ENCODE results near the gene HOXA7. TPM values are rescaled to one million over a fixed set of nuclear protein-coding genes. Genes with fewer than 3 reads are reported as not detected.

The HOXA7 gene
- total and polyA plus RNA-seq, 2 of the 8 experiments (the other 6 are each of a cell fraction or from before 2014, with no cell fraction given) = 0.03 TPM; not detected in 1

DNA sequence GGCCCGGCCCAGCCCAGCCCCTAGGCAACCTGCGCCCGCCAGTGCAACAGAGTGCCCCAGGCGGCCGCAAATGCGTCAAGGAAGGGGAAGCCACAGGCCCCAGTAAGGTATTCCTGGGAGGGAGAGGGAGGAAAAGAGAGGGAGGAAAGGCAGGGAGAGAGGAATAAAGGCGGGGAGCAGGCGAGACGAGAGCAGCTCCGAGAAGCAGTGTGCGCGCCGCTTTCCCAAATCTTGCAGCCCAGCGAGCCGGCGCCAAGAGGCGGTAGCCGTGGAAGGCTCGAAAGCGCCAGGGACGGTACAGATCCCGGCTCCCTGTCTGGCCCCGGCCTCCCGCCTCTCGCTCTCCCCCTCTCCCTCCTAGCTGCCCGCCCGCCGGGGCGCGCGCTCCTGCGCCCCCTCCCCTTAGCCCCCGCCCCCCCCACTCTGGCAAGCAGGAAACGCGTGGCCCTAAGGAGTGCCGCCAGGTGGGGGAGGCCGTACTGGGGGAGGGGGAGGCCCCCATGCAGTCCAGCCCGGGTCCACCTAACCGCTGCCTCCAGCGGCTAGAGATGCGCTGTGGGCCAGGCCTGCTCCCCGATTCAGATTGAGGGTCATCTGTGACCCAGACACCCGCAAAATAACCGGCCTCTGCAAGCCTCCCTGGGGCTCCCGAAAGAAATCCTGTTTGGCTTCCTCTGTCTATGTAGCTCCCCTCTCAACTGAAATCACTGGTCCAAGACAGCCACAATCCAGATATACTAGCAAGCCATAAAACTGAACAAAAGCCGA lies 13.4 kb upstream of the HOXA7 start:
- Histone ChIP-seq H3K23ac (ENCODE audit: insufficient read length) (no peak overlapping the region), H3K9me3 (ENCODE audit: insufficient read depth in 2 of 2, low read depth in 1 of 2, low read length in 1 of 2) (peaks cover 0 to 6% of the 10 kb centered on the region in 2 experiments; a peak in 1 of 4 replicates), H3K4me3 (ENCODE audit: extremely low read depth in 1 of 4, insufficient read depth in 2 of 4, low read depth in 3 of 4, low read length in 4 of 4) (no peak overlapping the region), H2BK20ac (ENCODE audit: low read length) (no peak overlapping the region), H2BK5ac (ENCODE audit: low read depth, low read length) (no peak overlapping the region), H3K4me1 (replicated peaks in 1 of 4; ENCODE audit: control insufficient read depth in 3 of 4, insufficient read depth in 4 of 4, low read length in 3 of 4) (peaks cover 3 to 11% (median 4%) of the 10 kb centered on the region in 4 experiments; a peak in 5 of 7 replicates), H3K23me2 (ENCODE audit: low read depth, low read length) (no peaks in the 10 kb centered on the region; the same call in 1 of the 2 replicates), H3K27me3 (replicated peaks in 1 of 4; ENCODE audit: control insufficient read depth in 3 of 4, extremely low read depth in 1 of 4, insufficient read depth in 3 of 4, low read length in 3 of 4) (peaks cover 95 to 100% (median 100%) of the 10 kb centered on the region in 4 experiments), H2BK15ac (ENCODE audit: low read length) (no peak overlapping the region), H4K8ac (ENCODE audit: extremely low read depth, insufficient read depth, low read length) (no peak overlapping the region; the same call in 1 of the 2 replicates), H3K56ac (replicated peaks; ENCODE audit: insufficient read length, low read depth, low read length) (no peak overlapping the region), H3K18ac (ENCODE audit: extremely low read depth, low read length) (no peak overlapping the region), H3K36me3 (ENCODE audit: control insufficient read depth in 2 of 4, insufficient read depth in 4 of 4, low read length in 3 of 4) (peaks cover 0 to 27% (median 0%) of the 10 kb centered on the region in 4 experiments; a peak in 1 of 8 replicates), H3K79me2 (ENCODE audit: control insufficient read depth in 1 of 2, insufficient read depth in 2 of 2, low read length in 2 of 2) (no peaks in the 10 kb centered on the region), H4K20me1 (replicated peaks in 1 of 2; ENCODE audit: control insufficient read depth in 1 of 2, insufficient read depth in 2 of 2, low read length in 2 of 2) (peaks cover 31 to 51% of the 10 kb centered on the region in 2 experiments), H3K14ac (ENCODE audit: insufficient read length) (no peak overlapping the region), H2AFZ (ENCODE audit: low read length) (no peak overlapping the region), H3K79me1 (ENCODE audit: low read depth, low read length) (no peaks in the 10 kb centered on the region), H3K4me2 (ENCODE audit: insufficient read depth in 1 of 2, low read depth in 2 of 2, low read length in 2 of 2) (0 out of 4 replicates have a peak overlapping the region, but pooled peaks of 1 of the 2 experiments have one; percentile 14), H3K9ac (replicated peaks in 1 of 4; ENCODE audit: extremely low read depth in 1 of 4, low read depth in 3 of 4, low read length in 3 of 4) (no peak overlapping the region), H4K91ac (replicated peaks; ENCODE audit: insufficient read length, low read length) (no peak overlapping the region), H4K5ac (ENCODE audit: insufficient read length, low read depth, low read length) (no peak overlapping the region), H2BK12ac (ENCODE audit: low read depth, low read length) (no peak overlapping the region), H3K27ac (ENCODE audit: low read depth, low read length) (no peak overlapping the region), H3K4ac (replicated peaks; ENCODE audit: insufficient read length, low read depth, low read length) (no peak overlapping the region), H2BK120ac (replicated peaks; ENCODE audit: low read depth, low read length) (no peak overlapping the region), H2AK5ac (ENCODE audit: low read depth, low read length) (no peak overlapping the region)
- DNase-seq (ENCODE audit: low read depth in 1 of 2, low spot score in 2 of 2) (no peak), FAIRE-seq (no peak)
- ChIA-PET CTCF (ENCODE audit: partially characterized antibody) (interaction anchor here (0.8 to 3.6 kb wide), 6 partner anchors 9 to 64 kb away, joined by 3 to 26 read pairs (median 4); no protein-coding TSS in a partner anchor), POLR2A (ENCODE audit: partially characterized antibody) (no interaction called here)
- 9% methylated on average over 16 of the region's 46 CpGs; no CpG with 5 or more reads in 1 of the 2 experiments for WGBS, 2 experiments (ENCODE audit: extremely low coverage in 1 of 2, insufficient coverage in 1 of 2, insufficient read length in 1 of 2, insufficient replicate concordance in 2 of 2, low coverage in 1 of 2, low lambda C conversion rate in 2 of 2, missing lambda C conversion rate in 1 of 2)
- TF ChIP-seq TCF12 (IDR thresholded peaks at IDR 0.05; ENCODE audit: low read depth, low read length) (0 out of 2 replicates have a peak, but pooled peaks have one; percentile 15), EP300 (IDR thresholded peaks at IDR 0.05; ENCODE audit: borderline replicate concordance in 1 of 2, low read depth in 2 of 2, low read length in 2 of 2) (no peak), EGR1 (IDR thresholded peaks at IDR 0.05; ENCODE audit: borderline replicate concordance, low read depth, low read length) (peak; percentile 65; the same call in 1 of the 2 replicates), RNF2 (IDR thresholded peaks at IDR 0.05; ENCODE audit: borderline replicate concordance, low read depth, low read length, missing control alignments, poor library complexity, severe bottlenecking) (peak; percentile 97), SUZ12 (IDR thresholded peaks at IDR 0.05; ENCODE audit: low read length) (peak; percentile 94), TBP (IDR thresholded peaks at IDR 0.05; ENCODE audit: low read depth, low read length) (0 out of 2 replicates have a peak, but pooled peaks have one; percentile 19), KDM1A (IDR thresholded peaks at IDR 0.05; ENCODE audit: borderline replicate concordance, low read length) (no peak), CTBP2 (IDR thresholded peaks at IDR 0.05; ENCODE audit: borderline replicate concordance, insufficient read depth, insufficient read length, low read length) (peak; percentile 63), EZH2 (IDR thresholded peaks at IDR 0.05; ENCODE audit: low read depth, low read length, severe bottlenecking) (peak; percentile 89), ASH2L (IDR thresholded peaks at IDR 0.05; ENCODE audit: low read length) (peak; percentile 59), SIX5 (IDR thresholded peaks at IDR 0.05; ENCODE audit: low read depth, low read length) (no peak)

All from H1 (cell line).